CMK (cell line): Measurements from ENCODE around the gene APRT.
A peak's percentile ranks its signal among the peaks of the same experiment; 100 is the strongest.
"Not testable (repeated sequence)": the region's sequence is repeated elsewhere in the genome, so short reads cannot be mapped to it uniquely, and the experiment has no call there.

Experiments
- DNase-seq: peaks from one replicate; pipeline ENCODE4 v3.0.0-alpha.2; 2010; ENCODE audit warnings: low read depth

Gene APRT

GRCh38 chr16:88788749-88789148, 23.0 kb downstream of the APRT start:
- DNase-seq: not testable (repeated sequence)

DNA sequence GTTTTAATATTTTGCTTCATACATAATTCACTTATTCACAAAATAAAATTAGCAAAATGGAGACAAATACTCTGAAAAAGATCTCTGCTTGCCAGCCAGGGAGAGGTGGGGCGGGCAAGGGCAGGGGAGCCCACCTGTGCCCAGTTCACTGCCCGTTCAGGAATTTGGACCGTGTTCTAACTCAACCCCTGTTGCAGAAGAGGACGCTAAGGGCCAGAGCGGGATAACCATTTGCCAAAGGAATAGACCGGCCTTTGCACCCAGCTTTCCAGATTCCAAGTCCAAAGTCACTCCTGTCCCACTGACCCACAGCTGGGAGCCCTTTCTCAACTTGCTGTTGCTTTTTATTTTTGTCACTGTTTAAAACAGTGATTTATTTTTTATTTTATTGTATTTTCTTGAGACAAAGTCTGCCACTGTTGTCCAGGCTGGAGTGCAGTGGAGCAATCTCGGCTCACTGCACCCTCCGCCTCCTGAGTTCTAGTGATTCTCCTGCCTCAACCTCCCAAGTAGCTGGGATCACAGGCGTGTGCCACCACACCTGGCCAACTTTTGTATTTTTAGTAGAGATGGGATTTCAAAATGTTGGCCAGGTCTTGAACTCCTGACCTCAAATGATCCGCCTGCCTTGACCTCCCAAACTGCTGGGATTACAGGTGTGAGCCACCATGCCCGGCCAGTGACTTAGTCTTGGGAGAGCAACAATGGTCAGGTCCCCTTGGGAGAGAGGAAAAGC, 24.0 kb downstream of the APRT start:
- DNase-seq: no peak

DNA sequence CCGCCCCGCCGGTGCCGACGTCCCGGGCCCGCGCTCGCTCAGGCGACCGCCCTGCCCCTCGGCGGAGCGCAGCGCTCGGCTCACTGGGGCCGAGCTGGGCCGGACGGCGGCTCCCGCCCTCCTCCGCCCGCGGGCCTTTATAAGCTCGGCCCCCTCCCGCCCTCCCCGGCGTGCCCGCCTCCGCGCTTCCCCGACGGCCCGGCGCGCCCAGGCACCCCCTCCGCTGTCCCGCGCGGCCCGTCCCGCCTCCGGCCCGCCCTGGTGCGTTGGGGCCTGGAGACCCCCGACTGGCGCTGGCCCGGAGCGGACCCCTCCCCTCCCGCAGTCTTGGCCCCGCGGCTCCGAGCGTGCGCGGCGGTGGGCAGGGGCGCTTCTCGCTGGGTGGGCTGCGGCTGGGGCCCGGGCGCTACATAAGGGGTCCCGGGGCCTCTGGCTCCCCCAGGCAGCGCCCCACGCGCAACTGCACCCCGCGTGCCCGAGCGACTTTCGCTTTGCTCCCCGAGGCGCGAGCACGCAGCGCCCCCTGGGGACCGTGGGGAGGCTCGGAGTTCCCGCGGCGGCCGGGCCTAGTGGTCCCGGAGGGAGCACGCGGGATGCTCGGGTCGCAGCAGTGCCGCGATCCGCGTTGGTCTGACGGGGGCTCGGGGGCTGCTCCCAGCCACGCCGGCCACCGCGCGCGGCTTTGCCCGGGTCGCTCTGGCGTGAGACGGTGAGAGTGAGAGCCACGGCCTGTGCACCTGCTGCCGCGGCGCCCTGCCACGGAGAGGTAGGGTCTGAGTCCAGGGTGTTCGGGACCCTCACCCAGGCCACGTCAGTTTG, 26.4 kb downstream of the APRT start, which contains the start of gene PIEZO1:
TSS of gene PIEZO1 (minus strand) at position 115 of the 819 bp plus-strand sequence. CDS start 256 bp downstream, outside the sequence.
- no peak for DNase-seq

DNA sequence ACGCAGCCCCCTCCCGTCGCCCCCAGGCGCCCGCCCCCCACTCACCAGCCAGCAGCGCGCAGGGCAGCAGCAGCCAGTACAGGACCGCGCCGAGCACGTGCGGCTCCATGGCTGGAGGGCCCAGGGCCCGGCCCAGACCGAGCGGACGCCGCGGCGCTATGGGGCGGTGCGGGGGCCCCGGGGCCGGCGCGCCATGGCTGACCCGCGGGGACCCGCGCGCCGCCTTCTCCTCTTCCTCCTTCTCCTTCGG, 26.9 kb downstream of the APRT start:
- DNase-seq: no peak

DNA sequence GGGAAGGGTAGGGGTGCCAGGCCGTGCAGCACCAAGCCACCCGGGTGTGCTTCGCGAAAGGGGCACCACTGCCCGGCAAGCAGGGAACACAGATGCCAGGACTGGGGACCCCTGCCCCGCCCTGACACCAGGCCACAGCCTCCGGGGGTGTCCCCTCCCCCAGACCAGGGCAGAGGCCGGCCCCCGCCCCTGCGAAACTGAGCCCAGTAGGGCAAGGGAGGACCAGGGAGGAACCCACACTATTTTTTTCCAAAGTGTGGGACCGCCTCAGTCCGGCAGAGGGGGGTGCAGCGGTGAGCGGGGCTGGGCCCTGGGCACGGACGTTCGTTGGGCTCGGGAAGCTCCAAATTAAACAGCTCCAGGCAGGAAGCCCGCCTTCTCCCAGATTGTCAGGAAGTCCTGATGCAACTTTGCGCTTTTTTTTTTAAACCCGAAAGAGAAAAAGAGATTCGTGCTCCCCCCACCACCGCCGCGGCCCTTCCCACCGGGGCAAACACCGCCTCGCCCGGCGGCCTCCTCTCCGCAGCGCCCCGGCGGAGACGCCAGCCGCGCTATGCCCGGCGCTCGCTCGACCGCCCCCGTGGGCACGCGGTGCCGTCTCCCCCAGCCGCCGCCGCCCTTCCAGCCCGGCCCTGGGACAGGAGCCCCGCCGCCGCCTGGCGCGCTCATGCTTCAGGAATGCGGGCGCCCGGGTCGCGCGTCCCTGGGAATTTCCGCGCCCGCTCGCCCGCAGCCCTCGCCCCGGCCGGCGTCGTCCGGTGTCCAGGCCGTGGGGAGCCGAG, 27.5 kb downstream of the APRT start:
- peak; percentile 75 for DNase-seq

GRCh38 chr16:88783391-88784073, 28.2 kb downstream of the APRT start:
- no peak for DNase-seq

DNA sequence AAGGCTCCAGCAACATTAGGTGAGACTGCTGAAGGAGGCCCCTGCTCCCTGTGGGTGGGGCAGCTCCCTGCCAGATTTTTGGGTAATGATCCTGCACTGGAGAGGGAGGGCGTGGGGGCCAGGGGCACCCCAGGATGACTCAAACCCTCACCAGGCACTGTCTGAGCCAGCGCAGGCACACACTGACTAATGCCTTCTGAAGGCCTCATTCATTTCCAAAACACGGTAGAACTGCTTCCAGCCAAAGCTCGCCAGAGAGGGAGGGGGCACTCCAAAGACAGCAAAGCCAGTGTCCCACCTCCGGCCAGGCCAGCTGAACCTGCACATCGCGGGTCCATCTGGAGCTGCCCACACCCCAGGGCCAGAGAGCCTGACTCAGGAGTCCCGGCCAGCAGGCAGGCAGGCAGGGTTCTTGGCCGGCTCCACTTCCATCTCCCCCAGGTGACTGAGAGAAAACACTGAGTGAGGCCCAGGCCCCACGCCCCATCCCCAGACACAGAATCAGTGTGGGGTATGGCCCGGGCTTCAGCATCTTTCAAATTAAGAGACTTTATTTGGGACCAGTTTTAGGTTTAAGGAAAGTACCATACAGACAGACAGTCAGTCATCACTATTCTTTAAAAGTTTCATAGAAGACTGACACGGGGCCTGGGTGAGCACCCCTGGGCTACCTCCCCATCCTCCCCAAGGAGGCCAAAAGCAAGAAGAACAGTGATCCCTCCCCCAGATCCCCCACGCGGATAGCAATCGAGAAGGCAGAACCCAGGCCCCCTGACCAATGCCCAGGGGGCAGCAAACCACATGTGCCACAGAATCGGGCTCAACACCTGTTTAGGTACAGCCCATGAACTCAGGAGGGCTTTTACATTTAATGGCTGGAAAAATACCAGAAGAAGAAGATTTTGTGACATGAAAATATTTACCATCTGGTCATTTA, 29.0 kb downstream of the APRT start:
- no peak for DNase-seq

- DNase-seq: no peak
Observed at GRCh38 chr16:88781140-88782077, 30.3 kb downstream of the APRT start.

- DNase-seq: no peak
Observed at GRCh38 chr16:88780142-88781062, 31.3 kb downstream of the APRT start.

DNA sequence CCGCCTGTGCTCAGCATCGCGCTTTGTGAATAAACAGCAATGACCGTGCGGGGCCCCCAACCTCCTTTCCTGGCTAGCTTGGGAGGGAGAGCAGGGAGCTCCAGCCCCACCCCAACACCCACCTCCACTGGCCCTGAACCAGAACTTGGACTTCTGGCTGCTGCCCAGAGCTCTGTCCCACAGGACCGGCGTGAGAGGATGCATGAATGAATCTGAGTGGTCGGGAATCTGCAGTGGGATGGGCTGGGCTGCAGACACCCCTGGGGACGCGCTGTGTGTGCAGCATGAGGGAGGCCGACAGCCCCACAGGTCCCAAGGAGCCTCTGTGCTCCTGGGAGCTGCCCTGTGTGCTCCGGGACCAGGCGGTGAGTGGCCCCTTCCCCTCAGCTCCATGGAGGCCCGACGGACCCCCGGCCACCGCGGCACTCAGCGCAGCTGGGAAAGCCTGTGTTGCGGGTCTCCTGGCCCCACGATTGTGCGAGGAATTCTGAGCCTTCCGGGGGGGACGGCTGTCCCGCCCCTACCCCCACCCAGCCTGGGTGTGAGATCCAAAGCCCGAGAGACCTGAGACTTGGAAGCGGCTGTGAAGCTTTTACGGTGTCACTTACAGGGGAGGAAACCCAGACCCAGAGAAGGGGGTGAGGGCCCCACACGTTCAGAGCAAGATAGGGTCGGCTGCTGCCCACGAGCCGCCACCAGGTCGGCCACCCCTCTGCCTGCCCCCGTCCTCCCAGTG, 32.2 kb downstream of the APRT start:
- no peak for DNase-seq

GRCh38 chr16:88778541-88779065, 33.1 kb downstream of the APRT start:
- no peak for DNase-seq

GRCh38 chr16:88778271-88778525, 33.5 kb downstream of the APRT start:
- DNase-seq: no peak

DNA sequence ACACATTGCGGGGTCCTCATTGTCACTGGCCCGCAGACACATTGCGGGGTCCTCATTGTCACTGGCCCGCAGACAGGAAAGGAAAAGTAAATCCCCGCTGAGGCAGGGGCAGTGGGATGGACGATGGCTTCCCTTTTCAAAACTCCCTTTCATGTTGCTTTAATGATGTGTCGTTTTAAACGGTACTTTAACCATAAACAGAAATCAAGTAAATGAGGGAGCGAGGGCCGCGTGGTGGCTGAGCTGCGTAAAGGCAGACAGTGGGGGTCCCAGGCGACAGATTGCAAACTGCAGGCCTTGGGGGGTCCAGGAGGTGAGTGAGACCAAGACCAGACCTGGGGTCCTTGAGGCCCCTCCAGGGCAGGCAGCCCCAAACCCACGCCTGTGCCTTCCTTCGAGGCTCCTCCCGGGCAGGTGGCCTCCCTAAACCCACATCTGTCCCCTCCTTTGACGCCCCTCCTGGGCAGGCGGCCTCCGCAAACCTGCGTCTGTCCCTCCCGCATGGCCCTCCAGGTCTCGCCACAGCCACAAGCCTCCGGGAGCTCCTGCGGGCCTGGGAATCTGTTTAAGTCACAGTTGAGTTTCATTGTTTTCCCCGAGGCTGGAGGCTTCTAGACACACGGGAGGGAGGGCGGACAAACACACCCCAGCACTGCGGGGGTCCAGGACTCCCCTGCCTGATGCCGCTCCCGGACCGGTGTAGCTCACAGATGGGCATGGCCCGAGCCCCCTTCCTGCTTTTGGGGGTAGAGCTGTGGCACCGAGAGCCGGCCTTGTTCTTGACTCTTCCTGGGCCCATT, 34.1 kb downstream of the APRT start:
- DNase-seq: no peak

DNA sequence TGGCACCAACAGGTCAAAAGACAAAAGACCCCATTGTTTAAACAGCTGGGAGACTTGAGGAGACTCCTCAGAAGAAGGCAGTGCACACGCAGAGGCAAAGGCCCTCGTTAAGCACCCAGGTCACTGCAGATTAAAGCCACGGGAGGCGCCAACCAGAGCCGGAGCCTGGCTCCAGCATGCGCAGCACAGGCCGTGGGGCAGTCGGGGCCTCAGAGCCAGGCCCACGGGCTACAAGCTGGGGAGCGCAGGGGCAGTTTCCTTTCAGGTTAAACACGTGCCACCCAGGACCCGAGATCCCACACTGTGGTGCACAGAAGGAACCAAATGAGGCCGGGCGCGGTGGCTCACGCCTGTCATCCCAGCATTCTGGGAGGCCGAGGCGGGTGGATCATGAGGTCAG, 35.9 kb downstream of the APRT start:
- DNase-seq: no peak

DNA sequence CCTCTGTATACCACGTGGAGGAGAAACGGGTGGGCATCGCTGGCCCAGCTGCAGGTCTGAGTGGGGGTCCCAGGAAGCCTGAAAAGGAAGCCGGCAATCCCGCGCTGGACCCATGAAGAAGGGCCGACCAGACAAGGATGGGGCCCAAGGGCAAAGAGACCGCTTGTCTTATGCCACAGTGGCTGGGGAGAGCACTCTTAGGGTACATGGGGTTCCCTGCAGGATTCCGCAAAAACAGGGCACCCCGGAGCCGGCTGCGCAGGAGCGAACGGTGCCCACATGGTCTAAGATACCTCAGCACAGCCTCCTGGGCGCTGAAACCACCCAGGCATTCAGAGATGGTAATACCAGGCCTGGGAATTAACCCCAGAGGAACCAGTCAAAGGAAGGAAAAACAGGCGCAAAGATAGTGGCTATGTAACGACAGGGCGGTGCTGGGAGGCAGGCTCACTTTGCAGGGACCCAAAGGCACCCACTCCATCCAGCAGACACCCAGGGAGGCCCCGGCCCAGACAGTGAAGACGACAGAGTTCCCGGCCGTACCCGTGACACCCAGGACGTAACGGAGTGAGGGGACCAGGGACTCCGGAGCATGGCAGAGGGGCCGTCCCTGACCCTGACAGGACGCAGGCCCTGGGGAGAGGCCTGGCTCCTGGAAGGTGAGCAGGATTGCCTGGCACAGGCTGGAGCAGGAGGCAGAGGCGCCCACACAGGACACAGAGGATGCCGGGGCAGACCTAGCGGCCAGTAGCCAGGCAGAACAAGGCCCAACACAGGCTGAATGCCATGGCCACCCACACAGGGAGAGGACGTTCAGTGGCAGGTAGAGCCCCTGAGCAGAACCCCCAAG, 37.0 kb downstream of the APRT start:
- no peak for DNase-seq

DNA sequence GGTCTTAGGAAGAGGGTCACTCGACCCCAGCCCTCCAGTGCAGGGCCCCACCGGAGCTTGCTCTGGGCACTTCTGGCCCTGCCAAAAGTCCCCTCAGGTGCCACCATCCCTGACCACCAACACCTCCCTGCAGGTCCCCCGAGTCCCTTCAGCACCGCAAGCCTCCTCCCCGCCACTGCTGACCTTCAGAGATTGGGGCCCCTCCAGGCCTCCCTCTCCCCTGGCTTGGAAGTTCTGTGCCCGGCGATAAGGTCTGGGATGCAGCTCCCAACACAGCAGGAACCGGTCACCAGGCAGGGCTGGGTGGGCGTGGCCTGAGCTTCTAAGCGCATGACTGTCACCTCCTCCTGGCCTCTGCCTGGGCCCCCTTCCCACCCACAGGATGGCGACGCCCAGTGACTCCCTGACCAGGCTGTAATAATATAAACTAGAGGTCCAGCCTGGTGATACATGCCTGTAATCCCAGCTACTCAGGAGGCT, 37.9 kb downstream of the APRT start:
- peak; percentile 99 for DNase-seq
